ENCODE results near the gene ARID4B. TPM values are rescaled to one million over a fixed set of nuclear protein-coding genes. Genes with fewer than 3 reads are reported as not detected.
"Not testable (repeated sequence)": the region's sequence is repeated elsewhere in the genome, so short reads cannot be mapped to it uniquely, and the experiment has no call there.

Gene ARID4B
- total and polyA plus RNA-seq, 2 donors (not counting 3 experiments of a cell fraction or from before 2014, with no cell fraction given), result 6.7 to 40.7 TPM

- no peaks in the 10 kb centered on the region for H3K27me3 ChIP-seq (ENCODE audit: control insufficient read depth in 2 of 2, insufficient read depth in 2 of 2, low read length in 2 of 2)
- CTCF ChIA-PET, result no interaction called here
- no peak overlapping the region for H3K4me2 ChIP-seq (ENCODE audit: insufficient read depth, low read length)
- intact Hi-C loops (cut with micrococcal nuclease) (no loop called here), dilution Hi-C loops (cut with MboI; ENCODE audit: extremely low pct_ligation_motif_present, low sequenced_read_pairs) (no loop called here)
- no TSS peak for BruUV-seq (replicated peaks)
- no peaks in the 10 kb centered on the region for H3K9me3 ChIP-seq (replicated peaks; ENCODE audit: control insufficient read depth, insufficient read depth, low read length)
- H3K4me3 ChIP-seq (replicated peaks in 1 of 3; ENCODE audit: insufficient read depth in 1 of 3, low read depth in 1 of 3, low read length in 3 of 3), result no peak overlapping the region
- no peak for DNase-seq (ENCODE audit: low read depth, low spot score)
- H3K27ac ChIP-seq (ENCODE audit: insufficient read depth, low read depth, low read length), result no peak overlapping the region
- H3K9me1 ChIP-seq (replicated peaks; ENCODE audit: control insufficient read depth, extremely low read depth, insufficient read depth, low read length), result no peaks in the 10 kb centered on the region
- H3K4me1 ChIP-seq (ENCODE audit: control insufficient read depth, extremely low read depth, insufficient read depth, low read length), result no peaks in the 10 kb centered on the region
- no peak for FAIRE-seq
- peaks cover 1 to 2% of the 10 kb centered on the region in 2 experiments for H3K36me3 ChIP-seq (ENCODE audit: control insufficient read depth in 2 of 2, extremely low read depth in 1 of 2, insufficient read depth in 2 of 2, low read length in 2 of 2)
- no peak overlapping the region for H2AFZ ChIP-seq (ENCODE audit: low read depth, low read length)
- POLR2A ChIA-PET, result no interaction called here
- TF ChIP-seq GATA2 (IDR thresholded peaks at IDR 0.05; ENCODE audit: insufficient read depth, insufficient read length, low read depth, low read length) (no peak), MYC (IDR thresholded peaks at IDR 0.05; ENCODE audit: low read depth, low read length) (no peak)
- no peaks in the 10 kb centered on the region for H3K79me2 ChIP-seq (ENCODE audit: control insufficient read depth, insufficient read depth, low read length)
- no peaks in the 10 kb centered on the region for H4K20me1 ChIP-seq (replicated peaks; ENCODE audit: control insufficient read depth, extremely low read depth, insufficient read depth, low read length)
- no peak overlapping the region for H3K9ac ChIP-seq (replicated peaks; ENCODE audit: extremely low read depth, insufficient read depth, low read length)
Observed at GRCh38 chr1:235203428-235203827, 124.6 kb downstream of the ARID4B start.

DNA sequence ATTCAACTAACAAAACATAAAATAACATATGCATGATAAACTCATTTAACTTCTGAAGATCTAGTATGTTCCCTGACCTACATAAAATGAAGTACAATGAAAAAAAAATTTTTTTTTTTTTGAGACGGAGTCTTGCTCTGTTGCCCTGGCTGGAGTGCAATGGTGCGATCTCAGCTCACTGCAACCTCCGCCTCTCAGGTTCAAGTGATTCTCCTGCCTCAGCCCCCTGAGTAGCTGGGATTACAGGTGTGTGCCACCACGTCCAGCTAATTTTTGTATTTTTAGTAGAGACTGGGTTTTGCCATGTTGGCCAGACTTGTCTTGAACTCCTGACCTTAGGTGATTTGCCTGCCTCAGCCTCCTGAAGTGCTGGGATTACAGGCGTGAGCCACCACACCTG, 125.5 kb downstream of the ARID4B start:
- DNase-seq (ENCODE audit: low read depth, low spot score); H3K27me3 ChIP-seq (ENCODE audit: control insufficient read depth in 2 of 2, insufficient read depth in 2 of 2, low read length in 2 of 2); H3K9me1 ChIP-seq (replicated peaks; ENCODE audit: control insufficient read depth, extremely low read depth, insufficient read depth, low read length); H3K4me3 ChIP-seq (replicated peaks in 1 of 3; ENCODE audit: insufficient read depth in 1 of 3, low read depth in 1 of 3, low read length in 3 of 3); H3K4me2 ChIP-seq (ENCODE audit: insufficient read depth, low read length); H2AFZ ChIP-seq (ENCODE audit: low read depth, low read length); POLR2A ChIA-PET; H3K79me2 ChIP-seq (ENCODE audit: control insufficient read depth, insufficient read depth, low read length); H3K9ac ChIP-seq (replicated peaks; ENCODE audit: extremely low read depth, insufficient read depth, low read length); BruUV-seq (replicated peaks); H3K9me3 ChIP-seq (replicated peaks; ENCODE audit: control insufficient read depth, insufficient read depth, low read length); H3K4me1 ChIP-seq (ENCODE audit: control insufficient read depth, extremely low read depth, insufficient read depth, low read length); FAIRE-seq; intact Hi-C loops (cut with micrococcal nuclease); H4K20me1 ChIP-seq (replicated peaks; ENCODE audit: control insufficient read depth, extremely low read depth, insufficient read depth, low read length); H3K27ac ChIP-seq (ENCODE audit: insufficient read depth, low read depth, low read length); H3K36me3 ChIP-seq (ENCODE audit: control insufficient read depth in 2 of 2, extremely low read depth in 1 of 2, insufficient read depth in 2 of 2, low read length in 2 of 2); dilution Hi-C loops (cut with MboI; ENCODE audit: extremely low pct_ligation_motif_present, low sequenced_read_pairs); CTCF ChIA-PET: not testable (repeated sequence)
